ENCODE results near the gene POLA1.

The POLA1 gene

GRCh38 chrX:24696294-24696693, 2.6 kb downstream of the POLA1 start:
- Histone ChIP-seq H4K5ac (ENCODE audit: low read length) (no peak overlapping the region), H3K36me3 (ENCODE audit: control insufficient read depth, insufficient read depth, low read length) (no peaks in the 10 kb centered on the region), H2BK5ac (ENCODE audit: low read length) (no peak overlapping the region), H3K27ac (ENCODE audit: low read depth, low read length) (no peak overlapping the region), H3K4me3 (ENCODE audit: low read length) (no peak overlapping the region), H3K56ac (ENCODE audit: low read length) (no peak overlapping the region), H3K27me3 (ENCODE audit: insufficient read depth, low read length, poor library complexity) (no peaks in the 10 kb centered on the region), H3K79me1 (ENCODE audit: low read length) (no peaks in the 10 kb centered on the region), H3K4me1 (ENCODE audit: control insufficient read depth, low read depth, low read length) (no peaks in the 10 kb centered on the region), H3K4ac (ENCODE audit: low read depth, low read length) (no peak overlapping the region), H4K8ac (ENCODE audit: low read depth, low read length) (no peak overlapping the region), H3K23ac (ENCODE audit: low read length) (no peak overlapping the region), H3K9ac (ENCODE audit: low read length) (no peak overlapping the region), H2BK120ac (ENCODE audit: low read depth, low read length) (no peak overlapping the region), H3K4me2 (ENCODE audit: low read length) (no peak overlapping the region), H2BK15ac (replicated peaks; ENCODE audit: low read depth) (no peak overlapping the region), H3K18ac (ENCODE audit: low read length) (no peak overlapping the region), H3K79me2 (ENCODE audit: control insufficient read depth, insufficient read depth, low read length) (peaks cover 32% of the 10 kb centered on the region), H2AK5ac (ENCODE audit: low read length) (no peak overlapping the region)
- no peak for DNase-seq
- WGBS (ENCODE audit: extremely low coverage, insufficient coverage, low lambda C conversion rate): no CpG with 5 or more reads among the region's 6 CpGs

GRCh38 chrX:24702362-24703184, 8.9 kb downstream of the POLA1 start:
- H3K4me1 ChIP-seq (ENCODE audit: control insufficient read depth, low read depth, low read length): no peaks in the 10 kb centered on the region
- no peak overlapping the region for H3K4ac ChIP-seq (ENCODE audit: low read depth, low read length)
- H3K27ac ChIP-seq (ENCODE audit: low read depth, low read length): no peak overlapping the region
- H3K27me3 ChIP-seq (ENCODE audit: insufficient read depth, low read length, poor library complexity): no peaks in the 10 kb centered on the region
- no peak overlapping the region for H3K9ac ChIP-seq (ENCODE audit: low read length)
- H2AK5ac ChIP-seq (ENCODE audit: low read length): no peak overlapping the region
- H3K18ac ChIP-seq (ENCODE audit: low read length): no peak overlapping the region
- H3K23ac ChIP-seq (ENCODE audit: low read length): no peak overlapping the region
- H2BK15ac ChIP-seq (replicated peaks; ENCODE audit: low read depth): no peak overlapping the region
- no peak for DNase-seq
- WGBS (ENCODE audit: extremely low coverage, insufficient coverage, low lambda C conversion rate): no CpG with 5 or more reads among the region's 3 CpGs
- H4K5ac ChIP-seq (ENCODE audit: low read length): no peak overlapping the region
- H3K36me3 ChIP-seq (ENCODE audit: control insufficient read depth, insufficient read depth, low read length): no peaks in the 10 kb centered on the region
- no peak overlapping the region for H4K8ac ChIP-seq (ENCODE audit: low read depth, low read length)
- peaks cover 2% of the 10 kb centered on the region for H3K79me2 ChIP-seq (ENCODE audit: control insufficient read depth, insufficient read depth, low read length)
- no peak overlapping the region for H2BK5ac ChIP-seq (ENCODE audit: low read length)
- H3K4me2 ChIP-seq (ENCODE audit: low read length): no peak overlapping the region
- no peak overlapping the region for H3K4me3 ChIP-seq (ENCODE audit: low read length)
- H3K56ac ChIP-seq (ENCODE audit: low read length): no peak overlapping the region
- H3K79me1 ChIP-seq (ENCODE audit: low read length): no peaks in the 10 kb centered on the region
- no peak overlapping the region for H2BK120ac ChIP-seq (ENCODE audit: low read depth, low read length)

- no peak overlapping the region for H4K8ac ChIP-seq (ENCODE audit: low read depth, low read length)
- H3K27me3 ChIP-seq (ENCODE audit: insufficient read depth, low read length, poor library complexity): no peaks in the 10 kb centered on the region
- H3K4me1 ChIP-seq (ENCODE audit: control insufficient read depth, low read depth, low read length): no peaks in the 10 kb centered on the region
- no peak overlapping the region for H2BK5ac ChIP-seq (ENCODE audit: low read length)
- no peak for DNase-seq
- H3K79me1 ChIP-seq (ENCODE audit: low read length): no peaks in the 10 kb centered on the region
- no CpG with 5 or more reads among the region's 5 CpGs for WGBS (ENCODE audit: extremely low coverage, insufficient coverage, low lambda C conversion rate)
- H3K9ac ChIP-seq (ENCODE audit: low read length): no peak overlapping the region
- H4K5ac ChIP-seq (ENCODE audit: low read length): no peak overlapping the region
- H3K27ac ChIP-seq (ENCODE audit: low read depth, low read length): no peak overlapping the region
- H3K23ac ChIP-seq (ENCODE audit: low read length): no peak overlapping the region
- H3K36me3 ChIP-seq (ENCODE audit: control insufficient read depth, insufficient read depth, low read length): no peaks in the 10 kb centered on the region
- H3K56ac ChIP-seq (ENCODE audit: low read length): no peak overlapping the region
- no peak overlapping the region for H3K4me2 ChIP-seq (ENCODE audit: low read length)
- H3K4ac ChIP-seq (ENCODE audit: low read depth, low read length): no peak overlapping the region
- no peak overlapping the region for H2BK120ac ChIP-seq (ENCODE audit: low read depth, low read length)
- H2AK5ac ChIP-seq (ENCODE audit: low read length): no peak overlapping the region
- H2BK15ac ChIP-seq (replicated peaks; ENCODE audit: low read depth): no peak overlapping the region
- no peak overlapping the region for H3K4me3 ChIP-seq (ENCODE audit: low read length)
- no peak overlapping the region for H3K18ac ChIP-seq (ENCODE audit: low read length)
- no peaks in the 10 kb centered on the region for H3K79me2 ChIP-seq (ENCODE audit: control insufficient read depth, insufficient read depth, low read length)
These were observed 9.4 kb downstream of the POLA1 start for GRCh38 chrX:24703185-24703494.

- DNase-seq: peak; percentile 34
- no peak overlapping the region for H3K56ac ChIP-seq (ENCODE audit: low read length)
These were observed 25.1 kb downstream of the POLA1 start for GRCh38 chrX:24718771-24719170.

GRCh38 chrX:24720036-24720435, 26.3 kb downstream of the POLA1 start:
- H3K79me2 ChIP-seq (ENCODE audit: control insufficient read depth, insufficient read depth, low read length): no peaks in the 10 kb centered on the region
- no peaks in the 10 kb centered on the region for H3K4me1 ChIP-seq (ENCODE audit: control insufficient read depth, low read depth, low read length)
- no peak overlapping the region for H2AK5ac ChIP-seq (ENCODE audit: low read length)
- H2BK5ac ChIP-seq (ENCODE audit: low read length): no peak overlapping the region
- no peak overlapping the region for H3K4ac ChIP-seq (ENCODE audit: low read depth, low read length)
- no peaks in the 10 kb centered on the region for H3K36me3 ChIP-seq (ENCODE audit: control insufficient read depth, insufficient read depth, low read length)
- no peak overlapping the region for H2BK120ac ChIP-seq (ENCODE audit: low read depth, low read length)
- H3K23ac ChIP-seq (ENCODE audit: low read length): no peak overlapping the region
- peak; percentile 8 for DNase-seq
- no peak overlapping the region for H4K5ac ChIP-seq (ENCODE audit: low read length)
- H3K18ac ChIP-seq (ENCODE audit: low read length): no peak overlapping the region
- no peak overlapping the region for H3K4me2 ChIP-seq (ENCODE audit: low read length)
- no peak overlapping the region for H3K9ac ChIP-seq (ENCODE audit: low read length)
- H3K79me1 ChIP-seq (ENCODE audit: low read length): no peaks in the 10 kb centered on the region
- H3K4me3 ChIP-seq (ENCODE audit: low read length): no peak overlapping the region
- H4K8ac ChIP-seq (ENCODE audit: low read depth, low read length): no peak overlapping the region
- no peak overlapping the region for H3K27ac ChIP-seq (ENCODE audit: low read depth, low read length)
- H3K56ac ChIP-seq (ENCODE audit: low read length): no peak overlapping the region
- no CpG with 5 or more reads among the region's 3 CpGs for WGBS (ENCODE audit: extremely low coverage, insufficient coverage, low lambda C conversion rate)
- no peak overlapping the region for H2BK15ac ChIP-seq (replicated peaks; ENCODE audit: low read depth)
- H3K27me3 ChIP-seq (ENCODE audit: insufficient read depth, low read length, poor library complexity): no peaks in the 10 kb centered on the region

More at GRCh38 chrX:24718771-24719170, 25.1 kb downstream of the POLA1 start:
- H4K8ac ChIP-seq (ENCODE audit: low read depth, low read length): no peak overlapping the region
- H4K5ac ChIP-seq (ENCODE audit: low read length): no peak overlapping the region
- H3K4me2 ChIP-seq (ENCODE audit: low read length): no peak overlapping the region
- no peak overlapping the region for H2BK15ac ChIP-seq (replicated peaks; ENCODE audit: low read depth)
- no peak overlapping the region for H2AK5ac ChIP-seq (ENCODE audit: low read length)
- WGBS (ENCODE audit: extremely low coverage, insufficient coverage, low lambda C conversion rate): no CpG with 5 or more reads among the region's 4 CpGs
- no peaks in the 10 kb centered on the region for H3K36me3 ChIP-seq (ENCODE audit: control insufficient read depth, insufficient read depth, low read length)
- no peak overlapping the region for H3K18ac ChIP-seq (ENCODE audit: low read length)
- no peak overlapping the region for H3K4me3 ChIP-seq (ENCODE audit: low read length)
- H3K4me1 ChIP-seq (ENCODE audit: control insufficient read depth, low read depth, low read length): no peaks in the 10 kb centered on the region
- no peaks in the 10 kb centered on the region for H3K27me3 ChIP-seq (ENCODE audit: insufficient read depth, low read length, poor library complexity)
- no peak overlapping the region for H3K27ac ChIP-seq (ENCODE audit: low read depth, low read length)
- no peak overlapping the region for H2BK120ac ChIP-seq (ENCODE audit: low read depth, low read length)
- H2BK5ac ChIP-seq (ENCODE audit: low read length): no peak overlapping the region
- no peak overlapping the region for H3K9ac ChIP-seq (ENCODE audit: low read length)
- no peaks in the 10 kb centered on the region for H3K79me1 ChIP-seq (ENCODE audit: low read length)
- no peak overlapping the region for H3K4ac ChIP-seq (ENCODE audit: low read depth, low read length)
- no peaks in the 10 kb centered on the region for H3K79me2 ChIP-seq (ENCODE audit: control insufficient read depth, insufficient read depth, low read length)
- no peak overlapping the region for H3K23ac ChIP-seq (ENCODE audit: low read length)

- H2BK15ac ChIP-seq (replicated peaks; ENCODE audit: low read depth): no peak overlapping the region
- no peak overlapping the region for H3K56ac ChIP-seq (ENCODE audit: low read length)
- H3K27ac ChIP-seq (ENCODE audit: low read depth, low read length): no peak overlapping the region
- no peak overlapping the region for H4K8ac ChIP-seq (ENCODE audit: low read depth, low read length)
- no peak for DNase-seq
- no peak overlapping the region for H2BK120ac ChIP-seq (ENCODE audit: low read depth, low read length)
- H3K27me3 ChIP-seq (ENCODE audit: insufficient read depth, low read length, poor library complexity): no peaks in the 10 kb centered on the region
- H3K9ac ChIP-seq (ENCODE audit: low read length): no peak overlapping the region
- no peak overlapping the region for H3K4ac ChIP-seq (ENCODE audit: low read depth, low read length)
- H3K18ac ChIP-seq (ENCODE audit: low read length): no peak overlapping the region
- no peaks in the 10 kb centered on the region for H3K79me2 ChIP-seq (ENCODE audit: control insufficient read depth, insufficient read depth, low read length)
- no peaks in the 10 kb centered on the region for H3K36me3 ChIP-seq (ENCODE audit: control insufficient read depth, insufficient read depth, low read length)
- no peak overlapping the region for H3K4me3 ChIP-seq (ENCODE audit: low read length)
- H2BK5ac ChIP-seq (ENCODE audit: low read length): no peak overlapping the region
- WGBS (ENCODE audit: extremely low coverage, insufficient coverage, low lambda C conversion rate): no CpG with 5 or more reads among the region's 3 CpGs
- no peak overlapping the region for H3K23ac ChIP-seq (ENCODE audit: low read length)
- H2AK5ac ChIP-seq (ENCODE audit: low read length): no peak overlapping the region
- H3K4me1 ChIP-seq (ENCODE audit: control insufficient read depth, low read depth, low read length): no peaks in the 10 kb centered on the region
- H3K4me2 ChIP-seq (ENCODE audit: low read length): no peak overlapping the region
- no peaks in the 10 kb centered on the region for H3K79me1 ChIP-seq (ENCODE audit: low read length)
- no peak overlapping the region for H4K5ac ChIP-seq (ENCODE audit: low read length)
These were observed 34.8 kb downstream of the POLA1 start for GRCh38 chrX:24728530-24728929.
